Activated B cell treated with CpG ODN at 0.5 μM for 24 hours (primary cell): ENCODE results near the gene KRCC1. TPM values are rescaled to one million over a fixed set of nuclear protein-coding genes. Genes with fewer than 3 reads are reported as not detected.

Experiments used
- total RNA-seq: library from RNA; stranded (reverse); gene quantifications from 2 replicates; pipeline ENCODE4 v1.2.3, GENCODE V29; 2022

The KRCC1 gene
- total RNA-seq, 1 donor from 2014 or later, result 20.8 TPM

Other genes with a start within 250 kb of the KRCC1 start
- 4.7 and 7.7 TPM in 2 replicates for gene RGPD2, start 230.0 kb downstream of the KRCC1 start, total RNA-seq
- 9.7 and 19.5 TPM in 2 replicates for gene RNU2-63P, start 39.2 kb downstream of the KRCC1 start, total RNA-seq
- gene SMYD1, start 12.0 kb upstream of the KRCC1 start, total RNA-seq, result not detected in 2 replicates
- not detected in 2 replicates for gene FABP1, start 72.3 kb upstream of the KRCC1 start, total RNA-seq
- 1.8 TPM in 2 replicates for gene THNSL2, start 114.6 kb upstream of the KRCC1 start, total RNA-seq